ENCODE data around the gene HIVEP1.

The HIVEP1 gene

DNA sequence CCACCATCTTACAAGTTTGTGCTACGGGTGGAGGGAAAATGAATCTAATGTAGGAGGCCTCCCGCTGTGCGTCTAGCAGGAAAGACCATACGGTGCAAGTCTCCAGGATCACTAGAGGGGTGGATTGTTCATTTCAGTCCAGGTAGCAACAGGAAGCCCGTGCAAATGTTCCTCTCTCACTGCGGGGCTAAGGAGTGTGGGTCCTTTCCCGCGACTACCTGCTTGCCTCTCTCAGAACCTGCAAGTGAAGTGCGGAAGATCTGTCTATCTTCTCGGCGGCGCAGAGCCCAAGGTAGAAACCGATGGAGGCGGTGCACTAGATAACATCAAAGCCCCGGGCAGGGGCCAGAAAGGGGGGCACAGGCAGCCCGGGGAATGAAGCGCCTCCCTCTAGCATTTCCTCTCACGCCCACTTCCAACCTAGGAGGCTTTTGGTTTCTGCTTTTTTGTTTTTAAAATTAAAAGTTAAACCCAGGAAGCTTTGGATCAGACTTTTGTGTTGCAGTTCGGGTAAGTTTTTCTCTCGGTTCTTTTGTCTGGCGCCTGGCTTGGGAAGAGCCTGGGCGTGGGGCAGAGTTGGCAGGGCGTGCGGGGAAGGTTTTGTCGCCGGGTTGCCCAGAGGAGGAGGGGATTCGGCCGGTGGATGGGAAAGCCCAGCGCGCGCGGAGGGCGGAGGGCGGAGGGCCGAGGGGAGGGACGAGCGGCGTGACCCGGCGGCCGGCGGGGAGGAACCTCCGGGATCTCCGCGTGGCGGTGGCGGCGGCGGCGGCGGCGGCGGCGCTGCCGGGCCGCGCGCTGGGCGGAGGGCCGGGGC is 3.5 kb upstream of the HIVEP1 start:
- no peaks in the 10 kb centered on the region for H3K9me3 ChIP-seq
- H3K27ac ChIP-seq: peak overlapping the region; percentile 86
- H3K27me3 ChIP-seq: no peaks in the 10 kb centered on the region
- H3K4me1 ChIP-seq: peaks cover 27% of the 10 kb centered on the region
- no peaks in the 10 kb centered on the region for H3K36me3 ChIP-seq
- peaks cover 9% of the 10 kb centered on the region for H4K20me1 ChIP-seq
- peak overlapping the region; percentile 89 for H3K9ac ChIP-seq
- peak overlapping the region; percentile 90 for H3K4me2 ChIP-seq
- H3K4me3 ChIP-seq: peak overlapping the region; percentile 81
- TF ChIP-seq Cebpa-rat (IDR thresholded peaks at IDR 0.05): no peak

DNA sequence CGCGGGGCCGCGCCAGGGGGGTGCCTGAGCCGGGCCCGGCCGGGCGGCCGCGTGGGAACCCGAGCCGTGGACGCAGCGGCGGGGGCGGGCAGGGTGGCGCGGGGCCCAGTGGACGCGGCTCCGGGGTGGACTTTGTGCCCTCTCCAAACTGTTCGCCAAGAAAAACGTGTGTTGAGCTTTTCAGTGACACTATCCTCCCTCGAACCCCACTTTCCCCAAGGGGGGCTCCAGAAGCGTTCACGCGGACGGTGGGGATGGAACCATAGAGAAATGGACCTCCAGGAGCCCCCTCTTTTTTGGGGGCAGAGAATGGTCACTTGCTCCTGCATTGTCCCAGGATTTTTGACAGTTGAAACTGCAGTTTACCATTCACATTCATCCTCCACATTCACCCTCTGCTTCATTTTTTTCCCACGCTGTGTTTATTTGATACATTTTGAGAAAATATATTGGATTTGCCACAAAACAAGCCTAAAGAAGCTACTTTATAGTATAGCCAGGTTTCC is 2.9 kb upstream of the HIVEP1 start:
- Histone ChIP-seq H3K4me3 (peak overlapping the region; percentile 81), H3K27me3 (no peaks in the 10 kb centered on the region), H3K9me3 (no peaks in the 10 kb centered on the region), H3K4me2 (peak overlapping the region; percentile 90), H3K4me1 (peaks cover 33% of the 10 kb centered on the region), H3K9ac (peak overlapping the region; percentile 89), H3K27ac (peak overlapping the region; percentile 86), H3K36me3 (no peaks in the 10 kb centered on the region), H4K20me1 (peaks cover 15% of the 10 kb centered on the region)
- TF ChIP-seq Cebpa-rat (IDR thresholded peaks at IDR 0.05): no peak

DNA sequence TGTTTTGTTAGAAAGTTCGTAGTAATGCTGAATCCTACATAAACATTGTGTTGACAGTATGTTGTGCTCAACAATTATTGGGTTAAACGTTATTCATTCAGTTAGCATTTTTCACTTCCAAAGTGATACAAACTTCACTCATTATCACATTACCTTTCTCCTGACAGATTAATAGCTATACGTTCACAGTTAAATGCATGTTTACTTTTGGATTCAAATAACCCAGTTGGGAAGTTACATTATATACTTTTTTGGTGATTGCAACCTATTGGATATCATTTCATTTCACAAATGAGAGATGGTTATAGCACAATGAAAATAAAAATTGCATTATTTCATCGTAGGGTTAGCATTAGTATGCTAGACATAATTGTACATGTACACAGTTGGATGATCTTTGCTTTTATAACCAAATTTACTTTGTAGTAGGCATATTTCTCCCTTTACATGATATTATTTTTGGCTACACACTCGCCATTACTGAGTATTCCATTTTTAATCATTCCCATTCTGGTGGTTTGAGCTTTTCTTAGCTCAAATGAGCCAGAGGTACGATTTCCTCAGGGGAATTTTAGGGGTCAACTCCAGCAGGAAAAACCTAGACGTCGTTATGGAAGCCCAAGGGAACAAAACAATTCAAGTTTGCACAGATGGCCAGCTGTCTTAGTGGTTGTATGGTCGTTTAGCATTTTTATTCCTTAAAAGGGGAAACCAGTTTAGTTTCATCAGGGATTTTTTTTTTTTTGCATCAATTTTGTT is 2.1 kb upstream of the HIVEP1 start:
- Histone ChIP-seq H3K9ac (peak overlapping the region; percentile 89), H3K27ac (peak overlapping the region; percentile 90)
- TF ChIP-seq Cebpa-rat (IDR thresholded peaks at IDR 0.05): no peak

DNA sequence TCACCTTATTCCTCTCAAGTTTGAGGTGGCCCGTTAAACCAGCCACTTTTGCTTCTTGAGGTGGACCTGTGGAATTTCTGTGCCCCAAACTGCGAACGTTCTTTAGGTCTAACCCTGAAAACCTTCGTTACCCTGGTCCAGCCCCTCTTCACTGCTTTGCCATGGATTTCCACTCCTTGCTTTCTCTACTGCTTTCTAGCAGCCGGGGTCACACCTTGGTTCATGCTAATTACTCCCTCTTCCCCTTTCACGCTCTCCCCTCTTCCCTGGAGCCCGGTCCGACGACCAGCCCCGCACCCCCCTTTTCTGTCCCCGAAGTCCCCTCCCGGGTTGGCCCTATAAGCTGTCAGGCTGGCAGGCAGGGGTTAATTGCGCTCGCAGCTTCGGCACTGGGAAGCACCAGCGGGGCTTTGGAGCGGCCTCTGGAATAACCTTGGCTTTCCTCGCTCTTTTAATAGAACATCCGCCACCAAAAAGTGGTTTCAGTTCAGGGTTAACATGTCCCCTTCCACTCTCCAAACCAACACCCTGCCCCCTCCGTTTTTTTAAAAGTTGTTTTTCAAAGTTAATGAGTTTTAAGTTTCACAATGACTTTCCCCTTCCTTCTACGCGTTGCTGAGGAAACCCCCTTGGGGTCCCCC is 1.4 kb upstream of the HIVEP1 start:
- Histone ChIP-seq H4K20me1 (peaks cover 31% of the 10 kb centered on the region), H3K27ac (peak overlapping the region; percentile 90), H3K4me2 (peak overlapping the region; percentile 90)

More for the DNA sequence above, 2.1 kb upstream of the HIVEP1 start:
- Histone ChIP-seq H3K27me3 (no peaks in the 10 kb centered on the region), H3K4me1 (peaks cover 33% of the 10 kb centered on the region), H3K36me3 (no peaks in the 10 kb centered on the region; the same call in 1 of the 2 replicates), H4K20me1 (peaks cover 24% of the 10 kb centered on the region), H3K4me3 (peak overlapping the region; percentile 81), H3K9me3 (no peaks in the 10 kb centered on the region), H3K4me2 (peak overlapping the region; percentile 90)

DNA sequence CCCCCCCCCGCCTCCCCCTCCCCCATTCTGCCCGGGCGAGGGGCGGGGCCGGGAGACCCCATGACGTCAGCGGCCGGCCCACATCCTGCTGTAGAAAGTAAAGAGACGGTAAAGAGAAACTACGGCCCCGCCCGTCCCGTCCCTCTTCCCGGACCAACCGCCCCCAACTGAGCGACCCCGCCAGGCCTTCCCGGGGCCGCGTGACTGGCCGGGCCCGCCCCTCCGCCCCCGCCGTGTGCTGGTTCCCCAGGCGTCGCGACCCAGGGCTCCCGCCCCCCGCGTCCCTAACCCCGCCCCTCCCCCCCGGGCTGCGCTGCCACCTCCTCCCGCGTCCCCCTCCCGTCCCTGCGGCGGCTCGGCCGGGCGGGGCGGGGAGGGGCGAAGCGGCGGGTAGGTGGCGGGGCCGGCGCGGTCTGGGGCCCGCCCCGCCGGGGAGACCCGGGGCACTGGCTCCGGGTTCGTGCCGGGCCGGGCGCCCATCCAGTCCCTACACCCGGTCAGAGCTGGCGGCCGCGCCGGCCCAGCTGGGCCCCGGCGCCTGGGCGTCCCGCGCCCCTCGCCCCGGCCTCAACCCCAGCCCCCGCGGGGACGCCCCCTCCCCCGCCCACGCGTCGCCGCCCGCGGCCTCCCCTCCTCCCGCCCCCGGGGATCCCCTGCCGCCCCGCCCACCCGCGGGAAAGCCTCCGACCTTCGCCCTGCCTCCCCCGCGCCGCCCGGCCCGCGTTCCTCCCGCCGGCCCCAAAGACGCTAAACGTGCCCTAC is 655 bp upstream of the HIVEP1 start:
- H3K9ac ChIP-seq: peak overlapping the region; percentile 76
- peaks cover 33% of the 10 kb centered on the region for H3K4me1 ChIP-seq
- no peaks in the 10 kb centered on the region for H3K27me3 ChIP-seq
- peaks cover 1% of the 10 kb centered on the region for H3K36me3 ChIP-seq
- no peaks in the 10 kb centered on the region for H3K9me3 ChIP-seq
- H3K4me3 ChIP-seq: peak overlapping the region; percentile 82
- no peak for TF ChIP-seq Cebpa-rat (IDR thresholded peaks at IDR 0.05)
- peaks cover 31% of the 10 kb centered on the region for H4K20me1 ChIP-seq
- H3K4me2 ChIP-seq: no peak overlapping the region
- peak overlapping the region; percentile 62 for H3K27ac ChIP-seq

More for the DNA sequence above, 1.4 kb upstream of the HIVEP1 start:
- H3K27me3 ChIP-seq: no peaks in the 10 kb centered on the region
- peak overlapping the region; percentile 85 for H3K9ac ChIP-seq
- H3K4me3 ChIP-seq: peak overlapping the region; percentile 81
- TF ChIP-seq Cebpa-rat (IDR thresholded peaks at IDR 0.05): no peak
- peaks cover 33% of the 10 kb centered on the region for H3K4me1 ChIP-seq
- no peaks in the 10 kb centered on the region for H3K9me3 ChIP-seq
- no peaks in the 10 kb centered on the region; the same call in 1 of the 2 replicates for H3K36me3 ChIP-seq

DNA sequence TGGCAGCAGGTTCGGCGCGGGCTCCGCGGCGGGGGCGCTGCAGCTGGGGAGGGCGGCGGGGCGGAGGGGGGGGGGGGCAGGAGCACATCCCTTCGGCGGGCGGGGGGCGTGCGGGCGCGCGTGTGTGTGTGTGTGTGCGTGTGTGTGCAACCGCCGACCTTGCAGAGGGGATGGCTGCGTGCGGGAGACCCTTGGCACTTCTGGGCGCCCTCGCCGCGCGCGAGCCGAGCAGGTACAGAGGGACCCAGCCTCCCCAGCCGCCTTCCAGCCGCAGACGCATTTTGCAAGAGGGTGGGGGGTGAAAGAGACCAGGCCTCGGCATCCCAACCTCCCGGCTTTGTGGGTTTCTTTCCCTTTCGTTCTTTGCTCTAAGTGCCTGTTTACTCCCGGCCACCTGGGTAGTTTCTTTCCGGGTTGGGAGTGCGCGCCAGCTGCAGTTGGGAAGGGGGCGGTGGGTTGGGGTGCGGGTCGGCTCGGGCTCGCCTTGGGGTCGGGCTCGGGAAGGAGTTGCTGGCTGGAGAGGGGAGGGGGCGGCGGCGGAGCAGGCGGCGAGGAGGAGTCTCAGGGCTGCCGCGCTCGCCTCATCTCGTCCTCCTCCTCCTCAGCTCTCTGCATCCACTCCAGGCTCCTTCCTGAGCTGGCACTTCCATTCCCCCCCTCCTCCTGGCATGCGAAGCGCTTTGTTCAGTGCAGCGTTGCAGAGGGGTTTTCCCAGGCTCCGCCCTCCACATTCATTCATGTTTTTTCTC is 620 bp downstream of the HIVEP1 start:
- H3K9ac ChIP-seq: peak overlapping the region; percentile 83
- H3K27me3 ChIP-seq: no peaks in the 10 kb centered on the region
- H4K20me1 ChIP-seq: peaks cover 31% of the 10 kb centered on the region
- no peak for TF ChIP-seq Cebpa-rat (IDR thresholded peaks at IDR 0.05)
- H3K4me1 ChIP-seq: peaks cover 32% of the 10 kb centered on the region
- H3K27ac ChIP-seq: peak overlapping the region; percentile 73
- H3K4me2 ChIP-seq: peak overlapping the region; percentile 81
- H3K9me3 ChIP-seq: peaks cover 11% of the 10 kb centered on the region
- H3K36me3 ChIP-seq: peaks cover 14% of the 10 kb centered on the region
- H3K4me3 ChIP-seq: peak overlapping the region; percentile 82

DNA sequence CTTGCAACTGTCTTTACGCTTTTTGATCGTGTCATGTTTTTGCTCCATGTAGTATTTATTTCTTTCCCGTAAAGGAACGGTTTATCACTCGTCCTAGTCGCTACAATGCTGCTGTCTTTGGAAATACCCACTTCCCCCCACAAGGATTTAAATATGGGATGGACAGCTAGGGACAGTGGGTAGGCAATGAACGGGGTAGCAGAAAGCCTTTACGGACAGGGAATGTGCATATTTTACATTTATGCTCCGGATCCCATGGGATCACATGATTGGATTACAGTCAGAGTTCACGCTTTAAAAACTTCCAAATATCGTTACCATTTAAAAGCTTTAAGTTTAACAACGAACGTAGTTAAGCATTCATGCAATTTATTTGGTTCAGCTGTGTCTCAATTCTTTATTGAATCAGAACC is 1.2 kb downstream of the HIVEP1 start:
- peaks cover 20% of the 10 kb centered on the region for H3K36me3 ChIP-seq
- peaks cover 26% of the 10 kb centered on the region for H3K4me1 ChIP-seq
- H3K4me2 ChIP-seq: peak overlapping the region; percentile 81
- H3K9me3 ChIP-seq: peaks cover 16% of the 10 kb centered on the region
- H3K4me3 ChIP-seq: peak overlapping the region; percentile 82
- peaks cover 31% of the 10 kb centered on the region for H4K20me1 ChIP-seq
- H3K27ac ChIP-seq: peak overlapping the region; percentile 73
- no peaks in the 10 kb centered on the region for H3K27me3 ChIP-seq
- TF ChIP-seq Cebpa-rat (IDR thresholded peaks at IDR 0.05): no peak
- peak overlapping the region; percentile 83 for H3K9ac ChIP-seq

DNA sequence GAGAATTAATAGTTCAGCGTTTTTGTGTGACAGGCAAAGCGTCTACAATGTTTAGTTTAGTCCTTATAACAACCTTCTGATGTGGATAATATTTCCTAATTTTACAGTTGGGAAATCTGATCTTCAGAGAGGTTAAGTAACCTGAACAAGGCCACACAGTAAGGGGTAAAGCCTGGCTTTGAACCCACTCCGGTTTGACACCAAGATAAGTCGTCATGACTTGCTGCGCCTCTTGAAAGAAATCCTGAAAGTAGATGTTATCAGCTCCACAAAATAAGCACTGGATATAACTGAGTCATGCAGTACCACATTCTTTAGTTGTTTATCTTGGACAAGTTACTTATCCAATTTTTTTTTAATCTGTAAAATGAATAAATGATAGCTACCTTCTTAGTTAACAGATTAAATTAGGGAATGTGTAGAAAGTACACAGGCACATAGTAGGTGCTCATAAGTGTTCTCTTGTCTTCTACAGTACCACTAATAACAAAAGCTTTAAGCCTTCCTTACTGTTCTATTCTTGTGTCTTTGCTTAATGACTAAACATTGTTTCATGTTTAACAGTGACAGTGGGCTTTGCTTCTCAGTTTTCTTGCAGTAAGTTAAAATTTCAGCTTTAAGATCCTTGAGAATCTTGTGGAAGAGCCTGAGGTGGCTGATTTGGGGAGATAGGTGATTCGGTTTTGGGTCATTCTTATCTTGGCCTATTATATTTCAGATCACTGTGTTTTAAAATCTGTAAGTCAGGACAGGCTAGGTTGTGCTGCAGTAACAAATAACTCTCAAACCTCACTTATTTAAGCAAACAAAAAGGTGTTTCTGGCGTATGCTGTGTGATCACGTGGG is 2.1 kb downstream of the HIVEP1 start:
- Histone ChIP-seq H3K4me2 (peak overlapping the region; percentile 81; the same call in 1 of the 2 replicates), H3K4me3 (no peak overlapping the region), H3K9ac (no peak overlapping the region), H3K9me3 (peaks cover 16% of the 10 kb centered on the region), H3K4me1 (peaks cover 27% of the 10 kb centered on the region), H3K36me3 (peaks cover 29% of the 10 kb centered on the region), H3K27me3 (no peaks in the 10 kb centered on the region), H3K27ac (no peak overlapping the region), H4K20me1 (peaks cover 35% of the 10 kb centered on the region)
- no peak for TF ChIP-seq Cebpa-rat (IDR thresholded peaks at IDR 0.05)

Measured in BLaER1 (cell line).